Loucy (cell line): Measurements from ENCODE around the gene IL1F10.

ENCODE experiments used
- CTCF ChIP-seq: fragments of 200-600 bp; sonication (generic); conservative IDR thresholded peaks from 2 replicates; pipeline ENCODE4 v1.5.1; 2014; ENCODE audit warnings: mild to moderate bottlenecking, antibody characterized with exemption, low read length
- EZH2phosphoT487 ChIP-seq: fragments of 200-600 bp; IDR thresholded peaks from 2 replicates; pipeline ENCODE4 v1.6.1; 2018; ENCODE audit warnings: antibody characterized with exemption, mild to moderate bottlenecking, moderate library complexity, borderline replicate concordance

DNA sequence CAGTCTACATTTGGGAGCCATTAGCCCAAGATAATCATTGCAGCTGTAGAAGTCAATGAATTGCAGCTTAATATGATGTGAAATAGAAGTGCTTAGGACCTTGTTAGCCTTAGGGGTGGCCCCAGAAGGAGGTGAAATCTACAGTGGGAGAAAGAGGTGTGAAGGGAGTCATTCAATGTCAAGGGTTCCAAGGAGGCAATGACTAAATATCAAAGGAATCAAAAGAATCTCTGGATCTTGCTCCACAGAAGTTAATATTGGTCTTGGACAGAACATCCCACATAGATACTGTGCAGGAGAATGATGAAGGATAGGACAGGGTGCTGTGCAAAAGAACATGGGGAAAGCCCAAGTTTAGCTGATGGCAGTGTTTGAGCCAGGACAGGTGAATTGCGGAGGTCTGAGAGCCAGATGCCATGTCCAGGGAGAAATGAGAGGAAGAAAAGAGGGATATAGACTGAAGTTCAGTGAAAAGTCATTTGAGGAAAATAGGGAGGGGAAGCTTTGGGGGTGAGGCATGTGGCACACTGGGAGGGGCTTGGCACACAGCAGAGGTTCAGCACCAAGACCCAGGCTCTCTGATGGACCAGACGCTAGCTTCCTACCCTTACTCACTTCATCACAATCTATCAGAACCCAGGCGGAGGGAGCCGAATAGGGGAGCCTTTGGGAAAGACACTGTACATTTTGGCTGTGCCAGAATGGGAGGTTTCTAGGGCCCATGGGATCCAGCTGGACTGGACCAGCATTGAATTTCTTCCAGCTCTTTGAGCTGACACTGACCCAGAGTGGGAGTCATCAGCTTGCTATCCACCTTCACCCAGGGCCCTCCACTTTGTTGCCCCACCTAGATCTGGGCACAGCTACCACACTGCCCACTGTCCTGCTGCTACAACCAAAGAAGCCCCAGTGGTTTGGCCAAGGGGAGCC lies 2.2 kb downstream of the IL1F10 start:
- TF ChIP-seq CTCF (no peak), EZH2phosphoT487 (no peak)
